SK-N-SH (cell line): ENCODE measurements around the gene UNC5B.

Source experiments
- SMC3 ChIP-seq: IDR thresholded peaks from 2 replicates; pipeline ENCODE4 v1.6.1; 2012; ENCODE audit warnings: low read depth, low read length, improper control_type of control experiment
- YY1 ChIP-seq: IDR thresholded peaks from 2 replicates; pipeline ENCODE4 v1.4.0; 2012; ENCODE audit warnings: low read depth, mild to moderate bottlenecking

DNA sequence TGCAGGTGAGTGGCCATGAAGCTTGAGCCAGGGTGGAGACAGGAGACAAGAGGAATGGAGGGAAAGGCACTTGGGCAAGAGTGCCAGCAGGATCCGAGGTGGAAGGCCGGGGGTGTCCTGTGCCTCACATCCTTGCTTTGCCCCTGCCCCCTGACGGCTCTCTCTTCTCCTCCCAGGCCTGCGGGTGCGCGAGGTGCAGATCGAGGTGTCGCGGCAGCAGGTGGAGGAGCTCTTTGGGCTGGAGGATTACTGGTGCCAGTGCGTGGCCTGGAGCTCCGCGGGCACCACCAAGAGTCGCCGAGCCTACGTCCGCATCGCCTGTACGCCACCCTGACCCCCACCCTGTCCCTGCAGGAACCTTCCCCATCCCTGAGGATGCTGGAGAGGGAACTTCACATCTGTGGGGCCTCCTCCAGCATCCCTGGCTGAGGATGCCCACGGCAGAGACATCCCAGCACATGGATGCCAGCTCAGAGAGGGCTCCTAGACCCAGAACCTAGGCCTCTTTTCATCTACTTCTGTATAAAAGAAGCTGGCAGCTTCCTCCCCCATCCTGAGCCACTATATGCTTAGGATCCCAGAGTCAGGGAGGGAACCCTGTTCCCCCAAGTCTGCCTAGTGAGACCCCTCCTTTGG, 72.3 kb downstream of the UNC5B start:
- no peak for TF ChIP-seq YY1
- TF ChIP-seq SMC3: no peak
